GM23338 (cell line): Measurements from ENCODE around the gene FAM47E. TPM values are rescaled to one million over a fixed set of nuclear protein-coding genes. Genes with fewer than 3 reads are reported as not detected.

Experiments
- ATAC-seq: fragments of 200-7000 bp; cut with Tn5 transposase; 3 replicates; pipeline ENCODE4 v1.9.1; 2020
- DNase-seq: peaks from one replicate; pipeline ENCODE4 v3.0.0-alpha.2; 2015; ENCODE audit warnings: low spot score
- H2AFZ ChIP-seq: fragments of 200-600 bp; sonication (generic); 2 replicates; pipeline ENCODE4 v1.8.0; 2016; ENCODE audit warnings: antibody characterized with exemption, mild to moderate bottlenecking, moderate library complexity
- H3F3A ChIP-seq: fragments of 200-600 bp; sonication (generic); replicated peaks from 2 replicates; pipeline ENCODE4 v1.8.0; 2017; ENCODE audit warnings: antibody characterized with exemption, mixed run types, low read depth
- H3K27ac ChIP-seq: fragments of 200-600 bp; sonication (generic); 2 replicates; pipeline ENCODE4 v1.6.1; 2016; ENCODE audit warnings: low read depth
- H3K27me3 ChIP-seq: fragments of 200-600 bp; sonication (generic); 2 replicates; pipeline ENCODE4 v1.8.0; 2016; ENCODE audit warnings: mild to moderate bottlenecking, mixed run types, moderate library complexity; ENCODE audit not compliant: insufficient read depth
- H3K36me3 ChIP-seq: fragments of 200-600 bp; sonication (generic); 2 replicates; pipeline ENCODE4 v1.8.0; 2016; ENCODE audit warnings: mild to moderate bottlenecking; ENCODE audit not compliant: insufficient read depth
- H3K4me1 ChIP-seq: fragments of 200-600 bp; sonication (generic); 2 replicates; pipeline ENCODE4 v1.8.0; 2016; ENCODE audit warnings: mild to moderate bottlenecking, moderate library complexity; ENCODE audit not compliant: insufficient read depth
- H3K4me2 ChIP-seq: fragments of 200-600 bp; sonication (generic); 2 replicates; pipeline ENCODE4 v1.7.1; 2017; ENCODE audit warnings: mixed run types
- H3K4me3 ChIP-seq: fragments of 200-600 bp; sonication (generic); 2 replicates; pipeline ENCODE4 v1.6.1; 2016; ENCODE audit warnings: mixed run types
- H3K79me2 ChIP-seq: fragments of 200-600 bp; sonication (generic); replicated peaks from 2 replicates; pipeline ENCODE4 v1.8.0; 2017; ENCODE audit warnings: mild to moderate bottlenecking; ENCODE audit not compliant: insufficient read depth
- H3K9me2 ChIP-seq: fragments of 200-600 bp; sonication (generic); 2 replicates; pipeline ENCODE4 v1.8.0; 2017; ENCODE audit not compliant: insufficient read depth
- H4K20me1 ChIP-seq: fragments of 200-600 bp; sonication (generic); replicated peaks from 2 replicates; pipeline ENCODE4 v1.8.0; 2017; ENCODE audit warnings: mild to moderate bottlenecking; ENCODE audit not compliant: insufficient read depth
- H3K27ac Mint-ChIP-seq: 2 replicates; pipeline ENCODE4 v1.8.0; 2020; ENCODE audit warnings: inconsistent platforms, mild to moderate bottlenecking, moderate library complexity, mixed read lengths
- H3K27me3 Mint-ChIP-seq: 3 replicates; pipeline ENCODE4 v1.8.0; 2022; ENCODE audit warnings: low read depth, mild to moderate bottlenecking, moderate library complexity, mixed read lengths, inconsistent platforms; ENCODE audit not compliant: insufficient read depth, poor library complexity
- H3K36me3 Mint-ChIP-seq: 3 replicates; pipeline ENCODE4 v1.8.0; 2021; ENCODE audit warnings: low read depth, mild to moderate bottlenecking, inconsistent platforms, moderate library complexity, mixed read lengths
- H3K4me1 Mint-ChIP-seq: 3 replicates; pipeline ENCODE4 v1.8.0; 2020; ENCODE audit warnings: mild to moderate bottlenecking, inconsistent platforms, mixed read lengths
- H3K4me3 Mint-ChIP-seq: 3 replicates; pipeline ENCODE4 v1.8.0; 2021; ENCODE audit warnings: moderate library complexity, mild to moderate bottlenecking, inconsistent platforms, mixed read lengths
- H3K9me3 Mint-ChIP-seq: 3 replicates; pipeline ENCODE4 v1.8.0; 2020; ENCODE audit warnings: moderate library complexity, mild to moderate bottlenecking, inconsistent platforms, mixed read lengths
- CREB1 ChIP-seq: fragments of 250-450 bp; sonication (Bioruptor Pico); IDR thresholded peaks from 2 replicates; pipeline ENCODE4 v1.5.0; 2020; ENCODE audit warnings: low read depth, mild to moderate bottlenecking, moderate library complexity
- CTCF ChIP-seq, 2 experiments: fragments of 200-600 bp in 1 of 2; sonication (generic) in 1 of 2; conservative IDR thresholded peaks; 2 replicates each; pipeline versions ENCODE4 v1.5.1 to v1.6.1; 2016 to 2017; ENCODE audit warnings: antibody characterized with exemption in 2 of 2, low read depth in 2 of 2, mild to moderate bottlenecking in 2 of 2, moderate library complexity in 1 of 2
- EZH2phosphoT487 ChIP-seq: fragments of 200-600 bp; sonication (generic); IDR thresholded peaks from one replicate; pipeline ENCODE4 v1.8.1; 2018; ENCODE audit warnings: antibody characterized with exemption; ENCODE audit not compliant: unreplicated experiment
- JUNB ChIP-seq: IDR thresholded peaks from one replicate; pipeline ENCODE4 v1.6.1; 2016; ENCODE audit warnings: antibody characterized with exemption; ENCODE audit not compliant: unreplicated experiment
- NANOG ChIP-seq: IDR thresholded peaks from 2 replicates; pipeline ENCODE4 v1.6.1; 2016; ENCODE audit warnings: antibody characterized with exemption, borderline replicate concordance
- POLR2AphosphoS5 ChIP-seq: IDR thresholded peaks from 2 replicates; pipeline ENCODE4 v1.6.1; 2016; ENCODE audit warnings: antibody characterized with exemption, low read depth
- STAT1 ChIP-seq: IDR thresholded peaks from one replicate; pipeline ENCODE4 v1.6.1; 2016; ENCODE audit warnings: antibody characterized with exemption; ENCODE audit not compliant: unreplicated experiment
- ZNF114 ChIP-seq: fragments of 250-450 bp; sonication (Bioruptor Pico); IDR thresholded peaks from 2 replicates; pipeline ENCODE4 v1.5.0; 2020; ENCODE audit warnings: mild to moderate bottlenecking, moderate library complexity
- ZNF331 ChIP-seq: fragments of 250-450 bp; sonication (Bioruptor Pico); IDR thresholded peaks from 2 replicates; pipeline ENCODE4 v1.5.0; 2020; ENCODE audit warnings: low read depth, mild to moderate bottlenecking, moderate library complexity
- polyA plus RNA-seq: library from polyadenylated mRNA; unstranded; fragments of >200 nt; fragmentation: Nextera tagmentation; extraction: Ambion mirVana; gene quantifications from 2 replicates; pipeline ENCODE4 v1.2.1, GENCODE V29; 2016
- total RNA-seq: library from RNA; depleted of rRNA; stranded (reverse); fragments of >200 nt; shearing (Covaris generic); gene quantifications from 2 replicates; pipeline ENCODE4 v1.2.3, GENCODE V29; 2014
- TF ChIP-seq, protein P1 (sequence below): fragments of 250-450 bp; sonication (Bioruptor Pico); IDR thresholded peaks from 2 replicates; pipeline ENCODE4 v1.5.0; 2020; ENCODE audit warnings: mild to moderate bottlenecking, moderate library complexity

The FAM47E gene
- total and polyA plus RNA-seq, 2 experiments from 2014 or later: 0.66 to 2.3 TPM

DNA sequence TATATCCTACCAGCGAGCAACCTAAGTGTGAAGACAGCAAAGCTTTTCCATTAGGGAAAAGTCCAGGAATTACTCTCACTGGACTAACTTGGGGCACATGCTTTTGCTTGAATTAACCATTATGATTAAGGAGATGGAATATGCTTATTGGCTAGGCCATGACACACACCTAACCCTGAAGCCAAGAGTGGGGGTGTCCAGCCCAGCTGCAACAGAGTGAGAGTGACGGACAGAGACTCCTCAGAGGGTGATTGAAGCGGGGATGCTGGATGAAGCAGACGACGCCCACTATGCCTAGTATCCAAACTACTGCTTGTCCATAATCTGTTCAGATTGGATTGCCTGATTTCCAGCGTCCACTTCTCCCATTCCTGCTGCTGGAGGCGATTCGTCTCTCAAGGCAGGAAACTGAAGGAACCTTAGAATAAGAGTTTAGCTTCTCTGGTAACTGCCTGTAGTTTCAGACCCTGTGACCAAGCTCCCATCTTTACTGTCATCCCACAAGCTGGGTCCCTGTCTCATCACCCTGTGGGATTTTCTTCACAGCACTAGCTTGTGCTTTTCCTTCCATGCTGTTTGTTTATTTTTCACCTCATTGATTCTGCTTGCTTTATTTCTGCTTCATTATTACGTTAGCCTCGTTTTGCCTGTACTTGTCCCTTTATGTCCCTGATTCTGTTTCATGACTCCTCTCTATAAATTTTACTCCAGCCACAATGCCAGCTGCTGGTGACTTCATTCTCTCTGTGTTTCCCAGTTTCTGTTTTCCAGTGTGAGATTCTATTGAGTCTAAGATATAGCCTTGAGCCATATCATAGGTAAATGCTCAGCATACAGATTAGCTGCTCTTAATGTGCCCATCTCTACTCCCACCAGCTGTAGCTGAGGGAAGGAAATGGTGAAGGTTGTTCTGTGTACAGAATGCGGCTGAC is 19.0 kb downstream of the FAM47E start:
- no peak overlapping the region for H3K27ac Mint-ChIP-seq
- H3K27me3 Mint-ChIP-seq: peaks cover 4% of the 10 kb centered on the region
- TF ChIP-seq ZNF114 (CRISPR knock-in tag): no peak
- TF ChIP-seq STAT1: no peak
- TF ChIP-seq JUNB: no peak
- TF ChIP-seq NANOG: no peak
- no peak for TF ChIP-seq ZNF331 (CRISPR knock-in tag)
- no peak for TF ChIP-seq CTCF (conservative IDR thresholded peaks at IDR 0.05; ENCODE audit: low read depth in 2 of 2)
- Histone ChIP-seq H3K79me2 (no peaks in the 10 kb centered on the region), H3F3A (no peaks in the 10 kb centered on the region), H2AFZ (no peak overlapping the region), H3K4me2 (no peak overlapping the region), H3K27me3 (no peaks in the 10 kb centered on the region), H3K36me3 (no peaks in the 10 kb centered on the region), H3K4me1 (0 out of 2 replicates have a peak, but pooled peaks cover under 1% of the 10 kb centered on the region), H3K9me2 (peaks cover 14% of the 10 kb centered on the region; the same call in 1 of the 2 replicates), H3K27ac (no peak overlapping the region), H4K20me1 (no peaks in the 10 kb centered on the region), H3K4me3 (no peak overlapping the region)
- H3K4me1 Mint-ChIP-seq: no peaks in the 10 kb centered on the region
- H3K36me3 Mint-ChIP-seq: no peaks in the 10 kb centered on the region
- H3K9me3 Mint-ChIP-seq: no peaks in the 10 kb centered on the region
- no peak for DNase-seq
- no peak for ATAC-seq
- H3K4me3 Mint-ChIP-seq: no peak overlapping the region

- Histone ChIP-seq H3K4me1 (no peaks in the 10 kb centered on the region), H3K27ac (no peak overlapping the region)
- H3K27me3 Mint-ChIP-seq: peaks cover 4% of the 10 kb centered on the region
- TF ChIP-seq, protein P1, sequence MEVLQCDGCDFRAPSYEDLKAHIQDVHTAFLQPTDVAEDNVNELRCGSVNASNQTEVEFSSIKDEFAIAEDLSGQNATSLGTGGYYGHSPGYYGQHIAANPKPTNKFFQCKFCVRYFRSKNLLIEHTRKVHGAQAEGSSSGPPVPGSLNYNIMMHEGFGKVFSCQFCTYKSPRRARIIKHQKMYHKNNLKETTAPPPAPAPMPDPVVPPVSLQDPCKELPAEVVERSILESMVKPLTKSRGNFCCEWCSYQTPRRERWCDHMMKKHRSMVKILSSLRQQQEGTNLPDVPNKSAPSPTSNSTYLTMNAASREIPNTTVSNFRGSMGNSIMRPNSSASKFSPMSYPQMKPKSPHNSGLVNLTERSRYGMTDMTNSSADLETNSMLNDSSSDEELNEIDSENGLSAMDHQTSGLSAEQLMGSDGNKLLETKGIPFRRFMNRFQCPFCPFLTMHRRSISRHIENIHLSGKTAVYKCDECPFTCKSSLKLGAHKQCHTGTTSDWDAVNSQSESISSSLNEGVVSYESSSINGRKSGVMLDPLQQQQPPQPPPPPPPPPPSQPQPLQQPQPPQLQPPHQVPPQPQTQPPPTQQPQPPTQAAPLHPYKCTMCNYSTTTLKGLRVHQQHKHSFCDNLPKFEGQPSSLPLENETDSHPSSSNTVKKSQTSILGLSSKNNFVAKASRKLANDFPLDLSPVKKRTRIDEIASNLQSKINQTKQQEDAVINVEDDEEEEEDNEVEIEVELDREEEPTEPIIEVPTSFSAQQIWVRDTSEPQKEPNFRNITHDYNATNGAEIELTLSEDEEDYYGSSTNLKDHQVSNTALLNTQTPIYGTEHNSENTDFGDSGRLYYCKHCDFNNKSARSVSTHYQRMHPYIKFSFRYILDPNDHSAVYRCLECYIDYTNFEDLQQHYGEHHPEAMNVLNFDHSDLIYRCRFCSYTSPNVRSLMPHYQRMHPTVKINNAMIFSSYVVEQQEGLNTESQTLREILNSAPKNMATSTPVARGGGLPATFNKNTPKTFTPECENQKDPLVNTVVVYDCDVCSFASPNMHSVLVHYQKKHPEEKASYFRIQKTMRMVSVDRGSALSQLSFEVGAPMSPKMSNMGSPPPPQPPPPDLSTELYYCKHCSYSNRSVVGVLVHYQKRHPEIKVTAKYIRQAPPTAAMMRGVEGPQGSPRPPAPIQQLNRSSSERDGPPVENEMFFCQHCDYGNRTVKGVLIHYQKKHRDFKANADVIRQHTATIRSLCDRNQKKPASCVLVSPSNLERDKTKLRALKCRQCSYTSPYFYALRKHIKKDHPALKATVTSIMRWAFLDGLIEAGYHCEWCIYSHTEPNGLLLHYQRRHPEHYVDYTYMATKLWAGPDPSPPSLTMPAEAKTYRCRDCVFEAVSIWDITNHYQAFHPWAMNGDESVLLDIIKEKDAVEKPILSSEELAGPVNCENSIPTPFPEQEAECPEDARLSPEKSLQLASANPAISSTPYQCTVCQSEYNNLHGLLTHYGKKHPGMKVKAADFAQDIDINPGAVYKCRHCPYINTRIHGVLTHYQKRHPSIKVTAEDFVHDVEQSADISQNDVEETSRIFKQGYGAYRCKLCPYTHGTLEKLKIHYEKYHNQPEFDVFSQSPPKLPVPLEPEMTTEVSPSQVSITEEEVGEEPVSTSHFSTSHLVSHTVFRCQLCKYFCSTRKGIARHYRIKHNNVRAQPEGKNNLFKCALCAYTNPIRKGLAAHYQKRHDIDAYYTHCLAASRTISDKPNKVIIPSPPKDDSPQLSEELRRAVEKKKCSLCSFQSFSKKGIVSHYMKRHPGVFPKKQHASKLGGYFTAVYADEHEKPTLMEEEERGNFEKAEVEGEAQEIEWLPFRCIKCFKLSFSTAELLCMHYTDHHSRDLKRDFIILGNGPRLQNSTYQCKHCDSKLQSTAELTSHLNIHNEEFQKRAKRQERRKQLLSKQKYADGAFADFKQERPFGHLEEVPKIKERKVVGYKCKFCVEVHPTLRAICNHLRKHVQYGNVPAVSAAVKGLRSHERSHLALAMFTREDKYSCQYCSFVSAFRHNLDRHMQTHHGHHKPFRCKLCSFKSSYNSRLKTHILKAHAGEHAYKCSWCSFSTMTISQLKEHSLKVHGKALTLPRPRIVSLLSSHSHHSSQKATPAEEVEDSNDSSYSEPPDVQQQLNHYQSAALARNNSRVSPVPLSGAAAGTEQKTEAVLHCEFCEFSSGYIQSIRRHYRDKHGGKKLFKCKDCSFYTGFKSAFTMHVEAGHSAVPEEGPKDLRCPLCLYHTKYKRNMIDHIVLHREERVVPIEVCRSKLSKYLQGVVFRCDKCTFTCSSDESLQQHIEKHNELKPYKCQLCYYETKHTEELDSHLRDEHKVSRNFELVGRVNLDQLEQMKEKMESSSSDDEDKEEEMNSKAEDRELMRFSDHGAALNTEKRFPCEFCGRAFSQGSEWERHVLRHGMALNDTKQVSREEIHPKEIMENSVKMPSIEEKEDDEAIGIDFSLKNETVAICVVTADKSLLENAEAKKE (CRISPR knock-in tag): no peak
- no peak for TF ChIP-seq CREB1 (CRISPR knock-in tag)
- TF ChIP-seq POLR2AphosphoS5: no peak
- TF ChIP-seq EZH2phosphoT487: no peak
- TF ChIP-seq STAT1: no peak
These were observed 19.7 kb downstream of the FAM47E start for GRCh38 chr4:76271248-76271647.

More at GRCh38 chr4:76271248-76271647, 19.7 kb downstream of the FAM47E start:
- Mint-ChIP-seq H3K36me3 (no peaks in the 10 kb centered on the region), H3K27ac (no peak overlapping the region), H3K4me1 (no peaks in the 10 kb centered on the region), H3K4me3 (no peak overlapping the region), H3K9me3 (no peaks in the 10 kb centered on the region)
- Histone ChIP-seq H3K9me2 (peaks cover 7% of the 10 kb centered on the region; the same call in 1 of the 2 replicates), H3F3A (no peaks in the 10 kb centered on the region), H2AFZ (no peak overlapping the region), H3K27me3 (no peaks in the 10 kb centered on the region), H3K4me3 (no peak overlapping the region), H3K4me2 (no peak overlapping the region), H3K36me3 (no peaks in the 10 kb centered on the region), H4K20me1 (no peaks in the 10 kb centered on the region), H3K79me2 (no peaks in the 10 kb centered on the region)
- DNase-seq (no peak), ATAC-seq (no peak)
